Ascending aorta (tissue), 2 donors: ENCODE measurements around the gene RILPL2. TPM values are rescaled to one million over a fixed set of nuclear protein-coding genes. Genes with fewer than 3 reads are reported as not detected.
"Not testable (repeated sequence)": the region's sequence is repeated elsewhere in the genome, so short reads cannot be mapped to it uniquely, and the experiment has no call there.

Experiments
- DNase-seq, 2 donors: peaks; one replicate each; pipeline ENCODE4 v3.0.0-alpha.2; 2019; ENCODE audit warnings: low spot score in 2 of 2
- H3K27ac ChIP-seq, 2 donors: fragments of 200-600 bp; sonication (generic); one replicate each; pipeline ENCODE4 v1.5.1; 2016 to 2017; ENCODE audit warnings: mild to moderate bottlenecking in 1 of 2
- H3K27me3 ChIP-seq: fragments of 200-600 bp; sonication (generic); one replicate; pipeline ENCODE4 v1.5.1; 2017
- H3K36me3 ChIP-seq, 2 donors: fragments of 200-600 bp; sonication (generic); one replicate each; pipeline ENCODE4 v1.5.1; 2016
- H3K4me1 ChIP-seq, 2 donors: fragments of 200-600 bp; sonication (generic); one replicate each; pipeline ENCODE4 v1.5.1; 2016 to 2017; ENCODE audit warnings: mild to moderate bottlenecking in 1 of 2
- H3K4me3 ChIP-seq, 2 donors: fragments of 200-600 bp; sonication (generic); one replicate each; pipeline ENCODE4 v1.5.1; 2016 to 2017; ENCODE audit warnings: mild to moderate bottlenecking in 1 of 2
- H3K9me3 ChIP-seq, 2 donors: fragments of 200-600 bp; sonication (generic); one replicate each; pipeline ENCODE4 v1.5.1; 2016
- CTCF ChIP-seq, 3 experiments: fragments of 200-600 bp in 2 of 3; fragments of 450-650 bp in 1 of 3; sonication (generic) in 2 of 3; IDR thresholded peaks; one replicate each; pipeline ENCODE4 v1.5.1; 2016 to 2019; ENCODE audit warnings: antibody characterized with exemption in 3 of 3, mild to moderate bottlenecking in 1 of 3, moderate library complexity in 1 of 3
- intact Hi-C: fragments of 100-400 bp; cut with DNase I; formaldehyde crosslinking; loops from one replicate; pipeline ENCODE4 v1.15.1; 2023
- total RNA-seq: library from RNA; depleted of rRNA; stranded (reverse); fragments of >200 nt; gene quantifications from one replicate; pipeline ENCODE4 v1.1.0, GENCODE V29; 2016

The RILPL2 gene
- total RNA-seq, 1 donor from 2014 or later, result 7.2 TPM

GRCh38 chr12:123421314-123421713 lies 15.2 kb downstream of the RILPL2 start:
- TF ChIP-seq CTCF (IDR thresholded peaks at IDR 0.05), result no peak
- peaks cover 73 to 85% of the 10 kb centered on the region in 2 donors for H3K36me3 ChIP-seq

GRCh38 chr12:123410041-123410412 lies 26.5 kb downstream of the RILPL2 start:
- Histone ChIP-seq H3K27ac (peak overlapping the region in 1 of 2 donors; percentile 3), H3K4me3 (no peak overlapping the region), H3K4me1 (no peaks in the 10 kb centered on the region), H3K9me3 (no peaks in the 10 kb centered on the region), H3K27me3 (no peaks in the 10 kb centered on the region), H3K36me3 (peaks cover 56 to 74% of the 10 kb centered on the region in 2 donors)
- TF ChIP-seq CTCF (IDR thresholded peaks at IDR 0.05), result no peak
- no peak for DNase-seq
- intact Hi-C loops, result loop anchor here (2.0 kb wide), 1 partner anchor 19 kb away; no protein-coding TSS in a partner anchor

More at GRCh38 chr12:123421314-123421713, 15.2 kb downstream of the RILPL2 start:
- Histone ChIP-seq H3K4me1 (no peaks in the 10 kb centered on the region), H3K9me3 (no peaks in the 10 kb centered on the region), H3K27me3 (no peaks in the 10 kb centered on the region), H3K27ac (no peak overlapping the region), H3K4me3 (no peak overlapping the region)
- no peak for DNase-seq
- intact Hi-C loops, result no loop called here

- peaks cover 56 to 74% of the 10 kb centered on the region in 2 donors for H3K36me3 ChIP-seq
- not testable (repeated sequence) for H3K4me1 ChIP-seq, H3K27me3 ChIP-seq, H3K9me3 ChIP-seq, H3K4me3 ChIP-seq, DNase-seq
- intact Hi-C loops, result loop anchor here (2.0 kb wide), 1 partner anchor 19 kb away; no protein-coding TSS in a partner anchor
- peak overlapping the region in 1 of 2 donors; percentile 3 for H3K27ac ChIP-seq
These were observed 27.0 kb downstream of the RILPL2 start for GRCh38 chr12:123409284-123410040.

- peaks cover 64 to 77% of the 10 kb centered on the region in 2 donors for H3K36me3 ChIP-seq
- H3K27ac ChIP-seq, H3K4me3 ChIP-seq, H3K9me3 ChIP-seq, H3K4me1 ChIP-seq, DNase-seq, intact Hi-C loops, H3K27me3 ChIP-seq: not testable (repeated sequence)
These were observed 27.9 kb downstream of the RILPL2 start for GRCh38 chr12:123408619-123409018.

- peaks cover 70 to 80% of the 10 kb centered on the region in 2 donors for H3K36me3 ChIP-seq
- DNase-seq, H3K27me3 ChIP-seq, H3K4me1 ChIP-seq, H3K4me3 ChIP-seq, intact Hi-C loops, H3K9me3 ChIP-seq, H3K27ac ChIP-seq: not testable (repeated sequence)
These were observed 28.6 kb downstream of the RILPL2 start for GRCh38 chr12:123407934-123408333.

GRCh38 chr12:123407269-123407668 lies 29.2 kb downstream of the RILPL2 start:
- H3K4me1 ChIP-seq, H3K4me3 ChIP-seq, DNase-seq, intact Hi-C loops, H3K9me3 ChIP-seq, H3K27me3 ChIP-seq, H3K27ac ChIP-seq: not testable (repeated sequence)
- H3K36me3 ChIP-seq, result peaks cover 70 to 78% of the 10 kb centered on the region in 2 donors

GRCh38 chr12:123404581-123404980 lies 31.9 kb downstream of the RILPL2 start:
- Histone ChIP-seq H3K27ac (peak overlapping the region in 1 of 2 donors; percentile 41), H3K27me3 (no peaks in the 10 kb centered on the region), H3K4me1 (peaks cover under 1 to 10% of the 10 kb centered on the region in 2 donors), H3K9me3 (no peaks in the 10 kb centered on the region), H3K36me3 (peaks cover 70 to 74% of the 10 kb centered on the region in 2 donors), H3K4me3 (no peak overlapping the region)
- TF ChIP-seq CTCF (IDR thresholded peaks at IDR 0.05), result no peak
- no peak for DNase-seq
- intact Hi-C loops, result no loop called here
